ENCODE results near the gene PSMG2.
A peak's percentile ranks its signal among the peaks of the same experiment; 100 is the strongest.

The PSMG2 gene

DNA sequence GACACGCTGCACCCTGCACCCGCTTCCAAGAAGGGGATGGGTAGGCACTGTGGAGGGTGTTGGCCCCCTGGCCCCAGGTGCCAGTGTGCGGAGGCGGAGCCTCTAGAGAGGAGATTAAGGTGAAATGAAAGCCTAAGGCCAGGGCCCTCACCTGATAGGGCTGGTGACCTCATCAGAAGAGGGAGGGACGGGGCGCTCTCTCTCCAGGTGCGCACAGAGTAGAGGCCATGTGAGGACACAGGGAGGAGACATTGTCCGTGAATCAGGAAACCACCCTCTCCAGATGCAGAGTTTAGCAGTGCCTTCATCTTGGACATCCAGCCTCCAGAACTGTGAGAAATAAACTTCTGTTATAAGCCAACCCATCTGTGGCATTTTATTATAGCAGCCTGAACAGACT is 62.3 kb downstream of the PSMG2 start:
- no peak for DNase-seq (ENCODE audit: low read depth in 2 of 2)
- no peak overlapping the region for H3K4me3 ChIP-seq (replicated peaks in 1 of 2; ENCODE audit: low read depth in 2 of 2, low read length in 2 of 2)
- TF ChIP-seq CTCF (IDR thresholded peaks at IDR 0.05; ENCODE audit: low read depth, low read length), result no peak

DNA sequence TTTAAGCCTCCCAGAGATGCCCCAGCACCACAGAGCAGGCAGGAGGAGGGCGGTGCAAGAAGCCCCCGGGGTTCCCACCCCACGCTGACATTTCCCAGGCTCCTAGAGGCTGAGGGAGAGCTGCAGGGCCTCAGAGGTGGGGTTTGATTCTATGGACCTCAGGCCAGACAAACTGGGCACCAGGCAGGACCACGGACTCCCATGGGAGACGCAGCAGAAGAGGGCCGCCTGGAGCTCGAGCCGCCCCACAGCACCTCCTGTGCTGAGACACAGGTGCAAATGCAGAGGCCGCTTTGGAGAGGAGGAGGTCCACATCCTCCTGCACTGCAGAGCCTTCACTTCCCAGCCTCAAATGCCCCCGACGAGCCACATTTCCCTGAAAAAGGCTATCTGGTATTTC is 62.7 kb downstream of the PSMG2 start:
- H3K4me3 ChIP-seq (replicated peaks in 1 of 2; ENCODE audit: low read depth in 2 of 2, low read length in 2 of 2), result no peak overlapping the region
- no peak for TF ChIP-seq CTCF (IDR thresholded peaks at IDR 0.05; ENCODE audit: low read depth, low read length)

DNA sequence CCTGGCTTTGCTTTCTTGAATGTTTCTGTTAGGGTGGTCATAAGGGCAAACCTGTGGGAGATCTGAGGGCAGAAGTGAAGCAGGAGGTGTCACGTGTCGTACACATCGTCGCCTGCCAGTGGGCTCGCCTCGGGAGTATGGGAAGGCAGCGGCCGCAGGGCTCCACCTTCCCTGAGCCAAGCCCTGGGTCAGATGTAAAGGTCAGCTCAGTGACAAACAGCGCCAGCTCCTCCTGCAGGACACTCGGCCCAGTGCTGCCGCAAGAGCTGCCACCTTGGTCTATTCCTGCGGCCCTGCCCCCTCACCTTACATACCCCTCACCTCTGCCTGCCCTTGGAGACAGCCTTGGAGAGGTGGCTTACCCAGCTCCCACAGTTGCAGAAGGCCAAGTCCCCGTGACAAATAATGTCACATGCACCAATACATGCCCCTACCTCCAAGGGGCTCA is 64.2 kb downstream of the PSMG2 start:
- no peak overlapping the region for H3K4me3 ChIP-seq (replicated peaks in 1 of 2; ENCODE audit: low read depth in 2 of 2, low read length in 2 of 2)
- DNase-seq (ENCODE audit: low read depth in 2 of 2), result no peak
- no peak for TF ChIP-seq CTCF (IDR thresholded peaks at IDR 0.05; ENCODE audit: low read depth, low read length)

More for the DNA sequence above, 62.7 kb downstream of the PSMG2 start:
- DNase-seq (ENCODE audit: low read depth in 2 of 2), result no peak

DNA sequence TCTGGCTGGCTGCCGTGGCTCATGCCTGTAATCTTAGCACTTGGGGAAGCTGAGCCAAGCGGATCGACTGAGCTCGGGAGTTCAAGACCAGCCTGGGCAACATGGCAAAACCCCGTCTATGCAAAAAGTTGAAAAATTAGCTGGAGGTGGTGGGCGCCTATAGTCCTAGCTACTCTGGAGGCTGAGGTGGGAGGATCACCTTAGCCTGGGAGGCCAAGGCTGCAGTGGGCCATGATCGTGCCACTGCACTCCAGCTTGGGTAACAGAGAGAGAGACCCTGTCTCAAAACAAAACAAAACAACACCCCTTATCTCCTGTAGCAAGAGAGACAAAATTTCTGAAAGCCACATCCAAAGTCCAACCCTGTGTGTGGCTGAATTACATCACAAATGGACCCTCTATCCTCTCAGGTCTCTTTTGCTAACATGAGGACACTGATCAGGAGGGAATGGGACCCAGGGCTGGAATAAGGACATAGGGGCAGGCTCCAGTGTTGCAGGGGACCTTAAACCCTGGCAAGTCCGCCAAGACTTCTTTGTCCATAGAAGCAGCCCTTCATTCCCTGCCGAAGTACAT is 64.8 kb downstream of the PSMG2 start:
- H3K4me3 ChIP-seq (replicated peaks in 1 of 2; ENCODE audit: low read depth in 2 of 2, low read length in 2 of 2), result no peak overlapping the region
- TF ChIP-seq CTCF (IDR thresholded peaks at IDR 0.05; ENCODE audit: low read depth, low read length), result no peak
- DNase-seq (ENCODE audit: low read depth in 2 of 2), result no peak

- H3K4me3 ChIP-seq (replicated peaks in 1 of 2; ENCODE audit: low read depth in 2 of 2, low read length in 2 of 2), result no peak overlapping the region
- DNase-seq (ENCODE audit: low read depth in 2 of 2), result peak; percentile 18 to 69
- TF ChIP-seq CTCF (IDR thresholded peaks at IDR 0.05; ENCODE audit: low read depth, low read length), result no peak
These were observed 65.8 kb downstream of the PSMG2 start for GRCh38 chr18:12768625-12769024.

GRCh38 chr18:12769136-12769535 is 66.3 kb downstream of the PSMG2 start:
- no peak for DNase-seq (ENCODE audit: low read depth in 2 of 2)
- TF ChIP-seq CTCF (IDR thresholded peaks at IDR 0.05; ENCODE audit: low read depth, low read length), result no peak
- no peak overlapping the region for H3K4me3 ChIP-seq (replicated peaks in 1 of 2; ENCODE audit: low read depth in 2 of 2, low read length in 2 of 2)
